Stimulated activated naive CD8-positive, alpha-beta T cell treated with anti-CD3 and anti-CD28 coated beads, Interleukin-15, amount 100 ng/mL, for 72 hours (primary cell): ENCODE measurements around the gene ELAVL4.

Experiments used
- ATAC-seq: fragments of 150-1000 bp; cut with Tn5 transposase; 2 replicates; pipeline ENCODE4 v1.10.0; 2021; ENCODE audit warnings: mild to moderate bottlenecking, moderate library complexity
- DNase-seq, 2 donors: peaks; one replicate each; pipeline ENCODE4 v3.0.0; 2021 to 2022
- H3K27ac Mint-ChIP-seq, 2 donors: one replicate each; pipeline ENCODE4 v1.8.0; 2022; ENCODE audit warnings: mild to moderate bottlenecking in 2 of 2, mixed read lengths in 2 of 2, moderate library complexity in 2 of 2
- H3K27me3 Mint-ChIP-seq: one replicate; pipeline ENCODE4 v1.8.0; 2022; ENCODE audit warnings: mixed read lengths
- H3K4me1 Mint-ChIP-seq: one replicate; pipeline ENCODE4 v1.8.0; 2022; ENCODE audit warnings: mild to moderate bottlenecking, mixed read lengths
- H3K4me3 Mint-ChIP-seq, 2 donors: one replicate each; pipeline ENCODE4 v1.8.0; 2022; ENCODE audit warnings: mild to moderate bottlenecking in 2 of 2, mixed read lengths in 2 of 2, moderate library complexity in 1 of 2
- H3K9me3 Mint-ChIP-seq, 2 donors: one replicate each; pipeline ENCODE4 v1.8.0; 2022; ENCODE audit warnings: mixed read lengths in 2 of 2

ELAVL4 gene

DNA sequence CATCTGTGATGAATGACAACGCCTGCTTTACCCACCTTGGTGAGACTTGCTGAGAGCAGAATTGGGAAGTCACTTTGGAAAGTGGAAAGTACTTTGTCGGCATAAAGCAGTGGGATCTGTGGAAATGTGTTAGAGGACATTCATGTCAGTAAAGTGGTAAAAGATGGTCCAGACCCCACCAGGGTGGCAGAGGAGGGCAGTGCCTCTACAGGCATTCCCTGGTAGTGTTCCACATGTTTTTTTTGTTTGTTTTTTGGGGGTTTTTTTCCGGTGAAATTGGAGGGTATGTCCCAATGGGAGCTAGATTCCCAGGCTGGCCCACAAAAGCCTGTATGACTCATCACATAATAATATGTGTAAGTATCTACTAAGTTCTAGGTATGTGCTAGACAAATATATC lies 80.6 kb downstream of the ELAVL4 start:
- DNase-seq, result no peak
- H3K4me1 Mint-ChIP-seq, result no peaks in the 10 kb centered on the region
- no peaks in the 10 kb centered on the region for H3K9me3 Mint-ChIP-seq
- no peak overlapping the region for H3K4me3 Mint-ChIP-seq
- H3K27ac Mint-ChIP-seq, result no peak overlapping the region
- peaks cover 7% of the 10 kb centered on the region for H3K27me3 Mint-ChIP-seq
- no peak for ATAC-seq

DNA sequence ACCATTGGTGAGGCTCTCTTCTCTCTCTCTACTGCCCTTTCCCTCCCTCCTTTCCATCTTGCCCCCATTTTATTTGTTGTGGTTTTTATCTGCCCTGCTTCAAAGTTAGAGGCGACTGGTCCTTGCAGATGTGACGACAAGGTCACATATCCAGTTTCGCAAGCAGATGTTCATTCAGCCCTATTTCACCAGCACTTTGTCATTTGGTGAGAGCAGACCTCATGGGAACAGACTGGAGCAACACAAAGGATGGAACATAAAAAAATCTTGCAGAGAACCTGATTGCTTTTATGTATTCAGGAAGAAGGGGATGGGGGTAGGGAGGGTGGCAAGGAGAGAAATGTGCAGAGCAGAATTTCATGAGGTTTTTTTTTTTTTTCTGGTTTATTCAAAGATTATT lies 84.3 kb downstream of the ELAVL4 start:
- DNase-seq (no peak), ATAC-seq (no peak)
- H3K27ac Mint-ChIP-seq, result no peak overlapping the region
- H3K4me3 Mint-ChIP-seq, result no peak overlapping the region
- H3K27me3 Mint-ChIP-seq, result peaks cover 9% of the 10 kb centered on the region
- H3K9me3 Mint-ChIP-seq, result no peaks in the 10 kb centered on the region
- no peaks in the 10 kb centered on the region for H3K4me1 Mint-ChIP-seq

DNA sequence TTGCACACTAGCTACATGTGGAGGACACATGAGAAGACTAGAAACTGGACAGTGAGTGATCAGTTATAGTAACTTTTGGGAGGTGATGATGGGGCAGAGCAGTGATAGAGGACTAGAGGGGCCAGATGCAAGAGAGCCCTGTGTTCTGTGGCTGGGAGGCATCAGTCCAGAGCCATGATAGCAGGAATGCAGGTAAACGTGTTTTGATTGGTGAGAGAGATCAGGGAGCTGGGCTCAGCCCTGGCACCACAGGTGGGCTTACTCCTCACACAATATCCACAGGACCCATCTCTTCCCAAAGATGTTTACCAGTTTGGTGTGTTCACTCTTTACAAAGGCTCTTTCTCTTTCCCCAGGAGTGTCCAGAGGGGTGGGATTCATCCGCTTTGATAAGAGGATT lies 86.5 kb downstream of the ELAVL4 start:
- Mint-ChIP-seq H3K4me1 (no peaks in the 10 kb centered on the region), H3K9me3 (no peaks in the 10 kb centered on the region), H3K27ac (no peak overlapping the region), H3K27me3 (peaks cover 9% of the 10 kb centered on the region), H3K4me3 (no peak overlapping the region)
- DNase-seq, result no peak
- ATAC-seq, result no peak

DNA sequence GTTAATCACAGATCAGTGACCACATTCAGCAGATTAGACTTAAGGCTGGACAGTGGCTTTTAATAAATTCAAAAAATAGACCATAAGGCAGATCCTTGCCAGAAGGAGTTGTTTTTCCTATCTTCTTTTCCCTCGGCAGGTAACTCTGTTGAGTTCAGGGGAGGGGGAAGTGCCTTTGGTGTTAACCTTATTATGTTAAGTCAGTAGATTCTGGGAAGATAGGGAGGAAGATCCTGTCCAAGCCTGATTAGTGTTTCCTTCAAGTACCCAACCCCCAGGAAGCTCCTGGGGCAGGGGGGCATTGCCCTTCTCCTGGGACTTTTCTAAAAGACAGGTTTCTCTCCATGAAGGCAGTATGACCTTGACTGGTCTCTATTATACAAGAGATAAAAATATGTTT lies 87.4 kb downstream of the ELAVL4 start:
- Mint-ChIP-seq H3K27ac (no peak overlapping the region), H3K9me3 (no peaks in the 10 kb centered on the region), H3K4me3 (no peak overlapping the region), H3K4me1 (no peaks in the 10 kb centered on the region), H3K27me3 (peaks cover 9% of the 10 kb centered on the region)
- no peak for DNase-seq
- no peak for ATAC-seq

DNA sequence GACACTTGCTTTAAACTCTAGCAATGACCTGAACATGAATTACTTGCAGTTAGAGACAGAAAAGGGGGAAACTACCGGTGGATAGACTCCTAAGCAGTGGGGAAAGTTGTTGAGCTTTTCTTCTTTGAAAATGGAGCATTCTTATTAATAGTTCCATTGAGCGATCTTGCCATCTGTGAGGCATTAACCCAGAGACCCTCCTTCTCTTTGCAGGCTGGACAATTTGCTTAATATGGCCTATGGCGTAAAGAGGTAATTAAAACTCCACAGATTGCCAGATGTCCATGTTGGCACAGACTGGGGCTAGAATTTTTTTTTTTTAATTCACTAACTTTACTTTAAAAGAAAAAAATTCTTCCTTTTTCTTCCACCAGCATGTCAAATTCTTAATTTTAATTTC lies 88.5 kb downstream of the ELAVL4 start:
- Mint-ChIP-seq H3K4me1 (no peaks in the 10 kb centered on the region), H3K9me3 (no peaks in the 10 kb centered on the region), H3K27me3 (peaks cover 9% of the 10 kb centered on the region), H3K4me3 (no peak overlapping the region), H3K27ac (no peak overlapping the region)
- ATAC-seq (no peak), DNase-seq (no peak)

DNA sequence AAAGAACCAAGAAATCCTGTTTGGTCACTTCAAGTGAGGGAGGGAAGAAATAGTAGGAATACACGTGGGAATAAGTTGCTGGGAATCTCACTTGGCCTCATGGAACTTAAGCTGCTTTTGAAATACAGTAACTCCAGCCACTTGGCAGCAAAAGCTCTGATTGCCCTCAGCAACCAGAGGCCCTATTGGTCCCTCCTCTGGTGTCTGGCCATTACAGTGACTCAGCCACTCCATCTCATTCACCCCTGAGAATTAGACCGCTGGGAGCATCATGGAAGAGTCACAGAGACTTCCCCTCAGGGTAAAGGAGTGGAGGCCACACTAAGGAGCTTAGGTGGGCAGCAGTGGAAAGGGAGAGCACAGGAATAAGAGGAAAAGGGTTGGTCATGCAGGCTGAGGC lies 99.6 kb downstream of the ELAVL4 start:
- no peak overlapping the region for H3K4me3 Mint-ChIP-seq
- ATAC-seq, result no peak
- DNase-seq, result no peak
- H3K27me3 Mint-ChIP-seq, result no peaks in the 10 kb centered on the region
- no peaks in the 10 kb centered on the region for H3K9me3 Mint-ChIP-seq
- no peak overlapping the region for H3K27ac Mint-ChIP-seq
- H3K4me1 Mint-ChIP-seq, result no peaks in the 10 kb centered on the region

DNA sequence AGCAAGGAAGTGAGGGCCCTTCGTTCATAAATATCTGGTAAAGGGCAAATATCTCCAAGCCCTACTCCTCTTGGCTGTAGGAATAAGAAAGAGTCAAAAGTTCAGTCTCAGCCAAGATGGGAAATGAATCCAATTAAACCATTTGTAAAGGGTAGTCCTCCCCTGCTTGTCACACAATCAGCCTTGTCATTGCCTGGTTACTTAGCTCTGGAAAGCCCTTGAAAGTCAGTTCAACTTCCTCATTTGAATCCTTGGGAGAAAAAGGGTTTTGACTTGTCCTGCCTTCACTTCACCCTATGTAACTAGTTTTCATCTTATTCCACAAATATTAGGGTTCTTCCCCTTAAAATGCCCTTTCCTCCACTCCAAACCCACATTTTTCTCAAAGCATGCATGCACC lies 100.0 kb downstream of the ELAVL4 start:
- no peak for ATAC-seq
- no peak overlapping the region for H3K27ac Mint-ChIP-seq
- no peak for DNase-seq
- H3K4me1 Mint-ChIP-seq, result no peaks in the 10 kb centered on the region
- no peak overlapping the region for H3K4me3 Mint-ChIP-seq
- H3K9me3 Mint-ChIP-seq, result no peaks in the 10 kb centered on the region
- no peaks in the 10 kb centered on the region for H3K27me3 Mint-ChIP-seq

DNA sequence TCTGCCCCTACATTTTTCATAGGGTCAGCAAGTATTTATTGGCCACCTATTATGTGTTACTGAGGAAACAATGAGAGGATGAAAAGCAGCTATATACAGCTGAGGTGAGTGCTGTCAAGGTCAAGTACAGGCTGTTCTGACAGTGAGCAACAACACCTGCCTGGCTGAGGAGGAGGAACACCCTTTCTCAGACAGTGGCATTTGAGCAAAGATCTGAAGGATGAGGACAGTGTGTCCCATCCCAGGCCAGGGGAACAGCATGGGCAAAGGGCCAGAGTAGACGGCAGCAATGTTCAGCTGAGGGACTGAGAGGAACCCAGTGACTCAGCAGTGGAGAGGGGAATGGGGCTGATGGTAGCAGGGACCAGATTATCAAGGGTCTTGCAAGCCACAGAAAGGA lies 101.0 kb downstream of the ELAVL4 start:
- no peak for DNase-seq
- ATAC-seq, result no peak
- H3K27me3 Mint-ChIP-seq, result no peaks in the 10 kb centered on the region
- no peak overlapping the region for H3K4me3 Mint-ChIP-seq
- no peak overlapping the region for H3K27ac Mint-ChIP-seq
- no peaks in the 10 kb centered on the region for H3K4me1 Mint-ChIP-seq
- H3K9me3 Mint-ChIP-seq, result no peaks in the 10 kb centered on the region

DNA sequence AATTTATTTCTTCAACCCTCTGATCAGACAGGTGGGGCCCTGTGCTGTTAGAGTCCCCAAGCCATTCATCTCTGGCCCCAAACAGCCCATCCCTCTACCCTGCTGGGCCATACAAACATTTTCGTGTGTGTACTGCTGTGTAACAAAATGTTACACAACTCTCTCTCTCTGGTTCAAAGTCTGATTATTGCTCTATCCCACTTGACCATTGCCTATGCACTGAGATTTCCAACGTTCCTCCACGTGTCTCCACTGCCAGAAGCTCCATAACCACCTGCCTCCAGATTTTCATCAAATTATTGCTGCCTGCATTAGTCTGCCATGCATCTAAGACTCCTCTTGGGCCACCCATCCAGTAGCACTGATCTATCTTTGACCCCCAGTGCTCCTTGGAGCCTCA lies 104.8 kb downstream of the ELAVL4 start:
- no peak overlapping the region for H3K27ac Mint-ChIP-seq
- H3K9me3 Mint-ChIP-seq, result no peaks in the 10 kb centered on the region
- H3K27me3 Mint-ChIP-seq, result no peaks in the 10 kb centered on the region
- H3K4me3 Mint-ChIP-seq, result no peak overlapping the region
- DNase-seq, result no peak
- no peak for ATAC-seq
- H3K4me1 Mint-ChIP-seq, result no peaks in the 10 kb centered on the region

DNA sequence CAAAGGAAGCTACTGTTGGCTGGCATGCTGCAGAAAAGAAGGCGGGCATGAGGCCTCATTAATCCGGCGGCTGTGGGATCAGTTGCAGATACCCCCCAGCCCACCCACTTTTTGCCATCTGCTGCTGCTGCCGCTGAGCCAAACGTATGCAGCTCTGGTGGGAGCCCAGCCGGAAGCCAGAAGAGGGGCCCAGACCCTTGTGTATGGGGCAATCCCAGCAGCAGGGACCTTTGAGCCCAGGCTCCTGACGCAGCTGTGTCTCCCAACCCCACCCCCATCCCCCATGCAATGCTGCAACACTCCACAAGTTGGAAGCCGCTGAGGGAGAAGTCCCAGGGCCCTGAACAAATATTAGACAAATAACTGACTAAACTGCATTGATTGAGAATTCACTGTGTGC lies 106.0 kb downstream of the ELAVL4 start:
- H3K27ac Mint-ChIP-seq, result no peak overlapping the region
- DNase-seq (no peak), ATAC-seq (no peak)
- H3K9me3 Mint-ChIP-seq, result no peaks in the 10 kb centered on the region
- no peak overlapping the region for H3K4me3 Mint-ChIP-seq
- H3K27me3 Mint-ChIP-seq, result no peaks in the 10 kb centered on the region
- H3K4me1 Mint-ChIP-seq, result no peaks in the 10 kb centered on the region

DNA sequence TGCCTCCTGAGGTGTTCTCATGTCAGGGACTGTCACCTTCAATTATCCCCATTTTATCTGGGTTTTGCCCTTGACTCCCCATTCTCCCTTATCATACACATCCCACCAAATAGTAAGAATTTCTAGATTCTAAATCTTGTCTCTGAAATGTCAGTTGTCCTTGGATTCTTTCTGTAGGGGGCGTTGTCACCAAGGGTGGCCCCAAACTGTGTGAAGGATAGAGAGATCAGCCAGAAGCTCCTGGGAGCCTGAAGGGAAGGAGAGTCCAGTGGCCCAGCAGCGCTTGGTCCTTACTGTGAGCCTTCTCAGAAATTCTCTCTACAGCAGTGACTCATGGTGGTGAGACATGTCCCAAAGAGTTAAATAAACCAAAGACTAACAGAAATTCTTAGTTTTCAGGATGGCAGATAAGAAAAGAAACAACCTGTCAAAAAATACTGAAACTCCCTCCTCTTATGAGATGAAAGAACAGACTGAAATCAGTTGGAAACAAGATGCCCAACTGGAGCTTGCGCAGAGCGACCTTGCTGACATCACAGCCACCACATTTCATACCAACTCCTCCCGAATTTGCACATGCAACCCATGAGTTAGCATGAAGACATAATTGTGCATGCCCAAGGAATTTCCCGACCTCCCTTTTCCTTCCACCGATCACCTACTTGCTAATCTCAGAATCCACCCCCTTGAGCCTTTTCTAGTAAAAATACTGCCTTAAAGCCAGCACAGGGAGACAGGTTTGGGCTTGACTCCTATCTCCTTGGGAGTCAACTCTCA lies 109.8 kb downstream of the ELAVL4 start:
- Mint-ChIP-seq H3K9me3 (no peaks in the 10 kb centered on the region), H3K4me1 (no peaks in the 10 kb centered on the region), H3K27me3 (no peaks in the 10 kb centered on the region), H3K27ac (no peak overlapping the region), H3K4me3 (no peak overlapping the region)
- ATAC-seq, result no peak
- no peak for DNase-seq

DNA sequence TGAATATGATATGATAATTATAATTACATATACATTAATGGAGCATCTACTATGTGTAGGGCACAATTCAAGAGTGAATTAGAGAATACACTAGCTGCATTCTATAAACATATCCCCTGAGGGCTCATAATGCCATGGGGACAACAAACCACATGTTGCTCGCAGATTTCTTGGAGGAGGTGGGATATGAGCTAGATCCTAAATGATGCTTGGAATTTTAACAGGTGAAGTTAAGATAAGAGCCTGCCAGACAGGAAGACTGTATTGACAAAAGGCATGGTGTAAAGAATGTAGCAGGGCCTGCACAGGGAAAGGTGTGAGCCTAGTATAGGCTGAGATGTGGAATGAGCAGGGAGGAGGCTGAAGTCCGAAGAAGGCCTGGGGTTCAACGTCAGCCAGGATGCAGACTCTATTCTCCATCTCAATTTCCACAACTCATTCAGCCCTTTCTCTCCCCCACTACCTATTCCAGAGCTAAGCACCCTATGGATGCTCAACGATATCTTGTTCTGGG lies 120.2 kb downstream of the ELAVL4 start:
- Mint-ChIP-seq H3K9me3 (peaks cover 14 to 33% of the 10 kb centered on the region in 2 donors), H3K27me3 (no peaks in the 10 kb centered on the region), H3K27ac (no peak overlapping the region), H3K4me3 (no peak overlapping the region), H3K4me1 (no peaks in the 10 kb centered on the region)
- ATAC-seq, result no peak
- DNase-seq, result no peak

DNA sequence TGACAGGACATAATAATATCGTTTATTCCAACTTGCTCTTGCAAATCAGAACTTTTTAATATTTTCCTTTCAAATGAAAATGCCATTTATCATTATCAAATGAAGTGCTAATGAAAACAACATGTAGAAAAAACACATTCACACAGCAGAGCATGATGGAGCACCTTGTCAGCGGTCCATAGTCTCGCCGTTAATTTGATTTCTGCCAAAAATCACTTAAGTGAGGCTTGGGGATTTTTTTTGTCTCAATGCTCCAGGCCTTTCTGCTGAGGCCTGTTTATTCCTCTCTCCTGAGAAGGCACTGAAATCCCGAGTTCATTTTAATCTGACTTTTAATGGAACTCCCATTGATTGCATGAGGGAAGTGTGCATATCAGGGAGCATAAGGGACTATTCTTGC lies 122.5 kb downstream of the ELAVL4 start:
- no peaks in the 10 kb centered on the region for H3K4me1 Mint-ChIP-seq
- no peak for DNase-seq
- no peak for ATAC-seq
- H3K27ac Mint-ChIP-seq, result no peak overlapping the region
- peaks cover 12 to 21% of the 10 kb centered on the region in 2 donors for H3K9me3 Mint-ChIP-seq
- H3K4me3 Mint-ChIP-seq, result no peak overlapping the region
- H3K27me3 Mint-ChIP-seq, result no peaks in the 10 kb centered on the region

DNA sequence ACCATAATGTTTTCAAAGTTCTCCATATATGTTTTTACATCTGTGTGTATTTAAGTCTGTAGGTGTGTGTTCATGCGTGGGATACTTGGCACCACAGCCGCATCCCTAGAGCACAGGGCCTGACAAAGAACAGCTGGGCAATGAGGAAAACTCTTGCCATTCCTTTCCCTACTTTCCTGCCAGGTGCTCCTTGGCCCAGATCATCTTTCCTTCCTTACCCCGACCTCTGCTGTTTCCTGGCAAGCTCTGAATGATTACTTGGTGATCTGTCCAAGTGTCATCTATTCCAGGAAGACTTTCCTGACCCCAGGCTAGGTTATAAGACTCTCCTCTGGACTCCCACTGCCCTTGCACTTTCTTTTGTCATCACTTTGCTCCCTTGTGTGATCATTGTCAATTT lies 123.6 kb downstream of the ELAVL4 start:
- H3K27ac Mint-ChIP-seq, result no peak overlapping the region

DNA sequence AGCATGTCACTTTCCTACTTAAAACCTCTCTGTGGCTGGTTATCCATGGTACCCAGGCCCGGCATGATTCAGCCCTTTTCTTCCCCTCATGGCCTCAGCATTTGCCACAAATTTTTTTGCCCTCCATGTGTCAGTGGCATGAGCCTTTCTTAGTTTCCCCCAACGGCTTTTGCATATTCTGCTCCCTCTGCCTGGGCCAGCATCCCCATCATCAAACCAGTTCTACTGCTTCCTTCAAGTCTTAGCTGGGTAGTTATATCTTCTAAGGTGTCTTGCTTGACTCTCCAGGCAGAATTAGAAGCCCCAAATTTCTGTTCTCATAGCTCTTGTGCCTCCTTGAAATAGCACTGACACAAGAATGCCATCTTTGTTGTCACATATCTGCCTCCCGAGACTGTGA lies 127.9 kb downstream of the ELAVL4 start:
- DNase-seq (no peak), ATAC-seq (no peak)
- H3K27ac Mint-ChIP-seq, result no peak overlapping the region
- peaks cover 8 to 17% of the 10 kb centered on the region in 2 donors for H3K9me3 Mint-ChIP-seq
- H3K4me3 Mint-ChIP-seq, result no peak overlapping the region
- H3K27me3 Mint-ChIP-seq, result no peaks in the 10 kb centered on the region
- H3K4me1 Mint-ChIP-seq, result no peaks in the 10 kb centered on the region

More for the DNA sequence above, 123.6 kb downstream of the ELAVL4 start:
- ATAC-seq (no peak), DNase-seq (no peak)
- no peaks in the 10 kb centered on the region for H3K27me3 Mint-ChIP-seq
- H3K4me3 Mint-ChIP-seq, result no peak overlapping the region
- H3K4me1 Mint-ChIP-seq, result no peaks in the 10 kb centered on the region
- H3K9me3 Mint-ChIP-seq, result peaks cover 6 to 17% of the 10 kb centered on the region in 2 donors

DNA sequence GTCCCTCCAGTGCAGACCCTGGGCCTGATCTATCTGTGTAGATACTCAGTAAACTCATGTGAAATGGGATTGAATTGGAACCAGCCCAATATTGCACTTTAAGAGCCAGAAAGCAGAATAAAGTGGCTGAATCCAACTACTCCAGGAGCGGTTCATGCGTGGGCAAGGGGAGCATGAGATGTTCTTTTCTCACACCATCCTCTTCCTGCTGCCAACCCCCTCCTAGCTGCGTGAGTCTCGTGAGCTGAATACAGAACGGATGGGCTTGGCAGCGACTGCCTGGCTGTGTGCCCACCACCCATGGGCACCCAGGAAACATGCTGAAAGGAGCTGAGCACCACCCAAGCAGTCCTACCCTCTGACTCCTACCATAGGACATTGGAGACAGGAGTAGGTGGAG lies 128.3 kb downstream of the ELAVL4 start:
- ATAC-seq, result no peak
- Mint-ChIP-seq H3K9me3 (peaks cover 12 to 17% of the 10 kb centered on the region in 2 donors), H3K4me3 (no peak overlapping the region), H3K27ac (no peak overlapping the region), H3K27me3 (no peaks in the 10 kb centered on the region), H3K4me1 (no peaks in the 10 kb centered on the region)
- no peak for DNase-seq

DNA sequence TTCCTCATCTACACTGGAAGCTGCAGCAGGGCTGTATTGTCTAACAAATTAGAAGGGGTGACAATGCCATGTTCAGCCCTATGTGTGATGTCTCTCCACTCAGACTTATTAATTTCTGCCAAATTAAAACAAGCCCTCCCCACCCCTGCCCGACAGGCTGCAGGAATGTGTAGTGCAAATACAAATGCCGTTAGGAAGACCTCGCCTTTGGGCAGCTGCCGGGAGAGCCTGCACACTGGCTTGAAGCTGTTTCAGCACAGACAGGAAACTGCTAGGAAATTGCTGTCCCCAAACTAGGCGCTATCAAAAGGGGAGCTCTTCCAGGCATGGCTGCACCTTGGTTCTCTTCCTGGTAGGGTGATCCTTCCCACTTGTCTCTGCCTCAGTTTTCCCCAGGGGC lies 135.2 kb downstream of the ELAVL4 start:
- ATAC-seq, result no peak
- Mint-ChIP-seq H3K27ac (no peak overlapping the region), H3K27me3 (peaks cover 9% of the 10 kb centered on the region), H3K9me3 (peaks cover 0 to 7% of the 10 kb centered on the region in 2 donors), H3K4me1 (no peaks in the 10 kb centered on the region), H3K4me3 (no peak overlapping the region)
- no peak for DNase-seq
